COLO829 (cell line): ENCODE data around the gene HIVEP1.
"Not testable (repeated sequence)": the region's sequence is repeated elsewhere in the genome, so short reads cannot be mapped to it uniquely, and the experiment has no call there.

Experiments used
- DNase-seq: peaks from one replicate; pipeline ENCODE4 v3.0.0; 2012; ENCODE audit warnings: low spot score

The HIVEP1 gene

DNA sequence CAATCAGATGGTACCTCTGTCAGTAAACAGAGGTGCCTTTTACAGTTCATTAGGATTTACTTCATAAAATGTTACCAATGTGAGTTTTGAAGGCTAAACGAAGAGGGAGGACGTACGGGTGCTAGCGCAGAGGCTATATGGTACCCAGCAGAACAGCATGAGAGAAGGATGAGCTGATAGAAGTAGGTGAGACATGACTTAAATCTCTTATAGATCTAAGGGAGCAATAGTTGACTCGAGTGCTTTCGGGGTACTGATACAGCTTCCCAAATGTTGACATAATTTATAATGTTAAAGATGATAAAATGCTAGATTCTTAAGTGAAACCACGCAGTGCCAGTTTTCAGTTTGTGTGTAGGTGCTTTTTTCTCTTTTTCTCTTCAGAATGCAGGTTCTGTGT, 72.6 kb downstream of the HIVEP1 start:
- no peak for DNase-seq

DNA sequence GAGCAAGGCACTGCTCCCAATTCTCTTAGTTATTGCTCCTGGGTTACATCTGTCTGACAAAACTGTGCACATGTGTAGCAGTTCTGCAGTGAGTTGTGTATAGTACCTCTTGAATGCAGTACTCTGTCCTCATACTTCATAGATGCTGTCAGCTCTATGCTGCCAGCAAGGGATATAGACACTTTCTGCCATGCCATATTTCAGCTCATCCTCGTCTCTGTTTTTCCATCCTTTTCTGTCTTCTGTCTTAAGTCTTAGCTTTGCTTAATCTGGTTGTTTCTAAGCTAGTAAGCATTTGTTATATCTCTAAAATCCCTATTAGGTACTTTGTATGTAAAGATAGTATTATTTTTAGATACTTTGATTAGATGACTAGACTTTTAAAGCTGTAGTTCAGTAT, 76.4 kb downstream of the HIVEP1 start:
- no peak for DNase-seq

GRCh38 chr6:12090714-12091113, 78.6 kb downstream of the HIVEP1 start:
- no peak for DNase-seq

DNA sequence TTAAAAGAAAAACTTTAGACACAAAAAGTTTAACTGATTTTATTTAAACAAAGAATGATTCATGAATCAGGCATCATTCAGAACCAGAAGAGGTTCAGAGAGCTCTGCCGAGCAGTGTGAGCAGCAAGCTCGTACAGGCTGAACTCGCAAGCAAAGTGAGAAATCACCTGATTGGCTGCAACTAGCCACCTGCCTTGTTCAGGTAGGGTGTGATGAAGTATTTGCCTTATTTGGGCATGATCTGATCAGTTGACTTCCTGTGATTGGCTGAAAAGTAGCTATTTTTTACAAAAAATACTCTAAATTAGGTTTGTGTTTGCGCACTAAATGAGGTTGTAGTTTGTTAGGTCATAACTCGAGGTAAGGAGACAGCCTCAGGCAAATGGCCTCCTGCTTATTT, 80.7 kb downstream of the HIVEP1 start:
- no peak for DNase-seq

DNA sequence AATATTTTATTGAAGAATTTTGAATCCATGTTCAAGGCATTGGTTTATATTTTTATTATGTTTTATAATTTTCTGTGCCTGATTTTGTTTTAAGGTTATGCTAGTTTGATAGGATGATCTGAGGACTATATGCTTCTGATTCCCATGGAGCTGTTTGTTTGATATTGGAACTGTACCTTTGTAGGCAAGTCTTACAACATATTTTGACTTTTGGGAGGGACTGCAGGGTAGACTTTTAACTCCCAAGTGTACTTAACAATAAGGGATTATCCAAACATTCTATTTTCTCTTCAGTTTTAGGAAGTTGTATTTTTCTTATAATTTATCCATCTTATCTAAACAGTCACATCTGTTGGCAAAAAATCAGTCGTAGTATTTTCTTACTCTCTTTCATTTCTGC, 82.6 kb downstream of the HIVEP1 start:
- DNase-seq: no peak

DNA sequence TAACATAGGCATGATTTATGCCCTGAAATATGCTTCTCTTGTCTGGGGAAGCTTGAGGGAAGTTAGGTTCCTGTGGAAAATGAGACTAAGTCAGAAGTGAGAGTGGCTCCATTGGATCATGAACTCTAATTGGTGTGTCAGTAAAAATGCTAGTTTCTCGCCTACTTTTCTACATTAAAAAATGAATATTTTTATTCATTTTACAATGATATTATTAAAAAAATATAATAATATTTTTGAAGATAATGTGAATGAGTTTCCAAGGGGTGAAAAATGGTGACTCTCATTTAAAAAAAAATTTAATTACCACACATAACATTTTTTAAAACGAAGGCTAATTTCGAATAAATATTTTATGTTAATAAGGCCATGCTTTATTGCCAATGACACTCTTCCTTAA, 84.2 kb downstream of the HIVEP1 start:
- DNase-seq: no peak

GRCh38 chr6:12097791-12098190, 85.7 kb downstream of the HIVEP1 start:
- DNase-seq: peak; percentile 32

DNA sequence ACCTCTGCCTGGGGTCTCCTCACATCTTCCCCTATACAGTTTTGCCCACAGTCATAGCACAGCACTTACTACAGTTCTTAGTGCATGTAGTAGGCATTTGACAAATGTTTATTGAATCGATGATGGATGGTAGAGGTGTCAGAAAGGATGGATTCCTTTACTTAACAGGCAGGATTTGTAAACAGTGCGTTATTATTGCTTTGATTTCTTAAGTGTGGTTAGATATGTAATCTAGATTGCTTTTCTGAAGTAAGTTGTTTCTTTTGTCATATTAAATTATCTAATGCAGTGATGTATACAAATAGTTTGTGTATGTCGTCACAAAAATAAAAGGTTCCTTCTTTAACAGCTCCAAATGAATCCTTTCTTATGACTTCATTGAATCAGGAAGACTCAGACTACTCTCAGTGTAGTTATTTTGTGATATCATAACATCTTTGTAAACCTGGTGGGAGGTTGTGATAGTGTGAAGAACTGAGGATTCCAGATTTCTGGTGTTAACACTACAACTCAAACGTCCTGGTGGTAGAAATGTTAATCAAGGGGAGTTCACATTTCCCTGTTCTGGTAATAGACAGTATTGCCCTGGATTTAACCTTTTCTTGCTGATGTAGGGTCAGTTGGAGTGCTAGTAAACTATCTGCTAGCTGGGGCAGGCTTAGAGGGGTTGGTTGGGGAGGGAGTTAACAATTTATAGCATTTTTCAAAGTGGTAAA, 87.7 kb downstream of the HIVEP1 start:
- no peak for DNase-seq

DNA sequence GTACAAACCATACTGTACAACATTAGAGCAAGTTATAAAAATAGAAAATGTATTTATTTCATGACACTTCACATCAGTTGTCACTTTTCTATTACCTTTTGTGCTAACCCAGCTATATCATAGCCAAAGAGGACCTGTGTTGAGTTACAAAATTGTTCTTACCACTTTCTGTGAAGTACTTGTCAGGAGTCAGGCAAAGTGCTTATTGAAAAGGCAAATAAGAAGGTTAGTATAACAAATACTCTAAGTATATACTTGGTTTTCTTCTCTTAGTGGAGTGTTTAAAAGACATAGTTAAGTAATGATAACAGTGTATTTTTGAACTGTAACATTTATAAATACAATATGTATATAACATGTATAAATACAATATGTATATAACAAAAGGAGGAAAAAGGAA, 88.9 kb downstream of the HIVEP1 start:
- no peak for DNase-seq

DNA sequence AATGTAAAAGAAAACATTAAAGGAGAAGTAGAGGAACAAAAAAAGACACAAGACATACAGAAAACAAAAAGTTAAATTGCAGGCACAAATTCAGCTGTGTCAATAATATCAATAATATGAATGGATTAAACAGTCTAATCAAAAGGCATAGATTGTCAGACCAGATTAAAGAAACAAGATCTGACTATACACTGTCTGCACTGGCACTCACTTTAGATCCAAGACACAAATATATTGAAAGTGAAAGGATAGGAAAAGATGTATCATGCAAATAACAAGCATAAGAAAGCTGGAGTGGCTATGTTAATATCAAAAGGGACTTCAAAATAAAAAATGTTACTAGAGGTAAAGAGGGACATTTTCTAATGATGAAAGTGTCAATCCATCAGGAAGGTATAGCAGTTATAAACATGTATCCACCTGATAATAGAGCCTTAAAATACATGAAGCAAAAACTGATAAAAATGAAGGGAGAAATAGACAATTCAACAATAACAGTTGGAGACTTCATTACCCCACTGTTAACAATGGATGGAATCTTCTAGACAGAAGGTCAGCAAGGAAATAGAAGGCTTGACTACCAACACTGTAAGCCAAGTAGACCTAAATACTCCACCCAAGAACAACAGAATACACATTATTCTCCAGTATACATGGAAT, 89.7 kb downstream of the HIVEP1 start:
- DNase-seq: no peak

GRCh38 chr6:12102350-12102749, 90.2 kb downstream of the HIVEP1 start:
- no peak for DNase-seq

- DNase-seq: no peak
These were observed 91.0 kb downstream of the HIVEP1 start for GRCh38 chr6:12103158-12103557.

GRCh38 chr6:12105271-12105670, 93.2 kb downstream of the HIVEP1 start:
- no peak for DNase-seq

GRCh38 chr6:12108376-12108775, 96.3 kb downstream of the HIVEP1 start:
- DNase-seq: not testable (repeated sequence)

DNA sequence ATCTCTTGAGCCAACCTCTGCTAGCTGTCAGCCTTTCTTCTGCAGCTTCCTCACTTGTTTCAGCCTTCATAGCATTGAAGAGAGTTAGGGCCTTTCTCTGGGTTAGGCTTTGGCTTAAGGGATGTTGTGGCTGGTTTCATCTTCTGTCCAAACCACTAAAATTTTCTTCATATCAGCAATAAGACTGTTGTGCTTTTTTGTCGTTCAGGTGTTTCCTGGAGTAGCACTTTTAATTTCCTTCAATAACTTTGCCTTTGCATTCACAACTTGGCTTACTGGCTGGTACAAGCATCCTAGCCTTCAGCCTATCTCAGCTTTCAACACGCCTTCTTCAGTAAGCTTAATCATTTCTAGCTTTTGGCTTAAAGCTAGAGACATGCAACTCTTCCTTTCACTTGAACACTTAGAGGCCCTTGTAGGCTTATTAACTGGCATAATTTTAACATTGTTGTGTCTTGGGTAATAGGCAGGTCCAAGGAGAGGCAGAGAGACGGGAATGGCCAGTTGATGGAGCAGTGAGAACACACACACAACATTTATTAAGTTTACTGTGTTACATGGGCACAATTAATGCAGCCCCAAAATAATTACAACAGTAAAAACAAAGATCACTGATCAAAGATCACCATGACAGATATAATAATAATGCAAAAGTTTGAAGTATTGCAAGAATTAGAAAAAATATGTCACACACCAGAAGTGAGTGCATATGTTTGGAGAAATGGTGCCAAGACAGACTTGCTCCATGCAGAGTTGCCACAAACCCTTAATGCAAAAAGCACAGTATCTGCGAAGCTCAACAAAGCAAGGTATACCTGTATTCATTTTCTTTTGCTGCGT, 98.6 kb downstream of the HIVEP1 start:
- no peak for DNase-seq

DNA sequence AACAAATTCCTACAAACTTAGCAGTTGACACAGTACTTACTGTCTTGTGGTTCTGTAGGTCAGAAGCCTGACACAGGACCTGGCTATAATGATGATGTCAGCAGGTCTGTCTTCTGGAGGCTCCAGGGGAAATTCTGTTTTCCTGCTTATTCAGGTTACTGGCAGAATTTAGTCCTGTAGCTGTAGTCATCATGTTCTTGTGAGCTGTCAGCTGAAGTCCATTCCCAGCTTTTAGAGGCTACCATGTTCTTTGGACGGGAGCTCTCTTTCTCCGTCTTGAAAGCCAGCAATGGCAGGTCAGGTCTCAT, 99.2 kb downstream of the HIVEP1 start:
- DNase-seq: no peak

GRCh38 chr6:12112540-12113189, 100.6 kb downstream of the HIVEP1 start:
- DNase-seq: no peak

GRCh38 chr6:12113190-12113577, 101.1 kb downstream of the HIVEP1 start:
- no peak for DNase-seq

- no peak for DNase-seq
These were observed 102.0 kb downstream of the HIVEP1 start for GRCh38 chr6:12114055-12114503.

GRCh38 chr6:12115001-12115400, 102.9 kb downstream of the HIVEP1 start:
- DNase-seq: no peak

DNA sequence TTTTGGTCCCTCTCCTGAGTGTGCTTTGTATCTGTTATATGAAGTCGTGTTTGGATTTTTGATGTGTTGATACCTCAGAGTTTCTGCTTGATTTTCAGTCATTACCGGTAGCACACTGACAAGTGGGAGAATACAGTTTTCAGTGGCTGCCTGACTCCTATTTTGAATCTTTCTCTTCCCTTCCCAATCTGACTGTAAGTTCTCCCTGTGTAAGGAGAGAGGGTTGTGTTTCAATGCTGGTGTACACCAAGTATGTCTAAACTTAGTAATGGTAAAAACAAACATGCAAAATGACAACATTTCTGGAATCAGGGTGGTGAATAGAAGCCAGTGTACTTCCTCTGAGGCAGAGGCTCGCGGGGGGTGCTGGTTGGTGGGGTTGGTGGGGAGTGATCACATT, 103.4 kb downstream of the HIVEP1 start:
- no peak for DNase-seq

DNA sequence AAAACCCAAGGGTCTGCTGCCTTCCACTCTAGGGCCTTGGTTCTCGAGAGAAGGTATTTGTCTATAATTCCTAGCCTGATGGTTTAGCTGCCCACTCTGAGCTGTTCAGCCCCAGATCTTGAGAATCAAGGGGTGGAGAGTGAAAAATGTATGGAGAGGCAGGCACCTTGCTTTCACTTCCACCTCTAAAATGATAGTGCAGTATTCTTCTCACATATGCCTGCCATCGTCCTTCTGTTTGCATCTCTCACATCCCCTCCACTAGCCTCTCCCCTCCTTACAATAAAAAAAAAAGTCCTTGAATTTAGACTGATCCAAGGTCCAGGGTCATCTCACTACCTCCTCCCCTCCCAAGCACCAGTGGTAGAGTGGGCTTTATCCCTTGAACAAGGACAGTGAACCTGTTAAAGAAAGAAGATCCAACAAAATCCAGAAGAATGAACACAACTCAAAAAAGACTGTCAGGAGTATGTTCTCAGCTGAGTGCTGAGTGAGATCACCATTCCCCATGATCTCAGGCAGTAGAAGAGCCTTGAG, 104.2 kb downstream of the HIVEP1 start:
- DNase-seq: no peak
